Measurements from ENCODE around the gene COX4I1. TPM values are rescaled to one million over a fixed set of nuclear protein-coding genes. Genes with fewer than 3 reads are reported as not detected.

COX4I1 gene
- total RNA-seq, 4 donors from 2014 or later = 434 to 580 (median 493) TPM

DNA sequence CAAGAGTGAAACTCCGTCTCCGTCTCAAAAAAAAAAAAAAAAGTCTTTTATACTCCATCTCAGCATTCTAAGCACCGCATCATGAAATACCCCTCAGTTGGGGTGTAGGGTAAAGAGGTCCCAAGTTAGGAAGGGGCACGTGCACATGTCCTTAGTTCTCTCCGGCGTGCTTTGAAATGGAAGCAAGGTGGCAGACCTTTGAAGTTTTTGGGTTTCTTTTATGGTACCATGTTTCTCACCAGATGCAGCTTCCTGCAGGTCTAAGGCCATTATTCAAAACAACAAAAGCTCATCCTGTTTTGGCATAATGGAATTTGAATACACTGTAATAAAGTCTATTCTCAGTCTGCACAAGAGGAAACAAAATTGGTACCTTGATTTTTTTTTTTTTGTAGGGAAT, 9.7 kb upstream of the COX4I1 start:
- TF ChIP-seq, protein P1, sequence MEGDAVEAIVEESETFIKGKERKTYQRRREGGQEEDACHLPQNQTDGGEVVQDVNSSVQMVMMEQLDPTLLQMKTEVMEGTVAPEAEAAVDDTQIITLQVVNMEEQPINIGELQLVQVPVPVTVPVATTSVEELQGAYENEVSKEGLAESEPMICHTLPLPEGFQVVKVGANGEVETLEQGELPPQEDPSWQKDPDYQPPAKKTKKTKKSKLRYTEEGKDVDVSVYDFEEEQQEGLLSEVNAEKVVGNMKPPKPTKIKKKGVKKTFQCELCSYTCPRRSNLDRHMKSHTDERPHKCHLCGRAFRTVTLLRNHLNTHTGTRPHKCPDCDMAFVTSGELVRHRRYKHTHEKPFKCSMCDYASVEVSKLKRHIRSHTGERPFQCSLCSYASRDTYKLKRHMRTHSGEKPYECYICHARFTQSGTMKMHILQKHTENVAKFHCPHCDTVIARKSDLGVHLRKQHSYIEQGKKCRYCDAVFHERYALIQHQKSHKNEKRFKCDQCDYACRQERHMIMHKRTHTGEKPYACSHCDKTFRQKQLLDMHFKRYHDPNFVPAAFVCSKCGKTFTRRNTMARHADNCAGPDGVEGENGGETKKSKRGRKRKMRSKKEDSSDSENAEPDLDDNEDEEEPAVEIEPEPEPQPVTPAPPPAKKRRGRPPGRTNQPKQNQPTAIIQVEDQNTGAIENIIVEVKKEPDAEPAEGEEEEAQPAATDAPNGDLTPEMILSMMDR (IDR thresholded peaks at IDR 0.05; ENCODE audit: low read depth) = no peak

DNA sequence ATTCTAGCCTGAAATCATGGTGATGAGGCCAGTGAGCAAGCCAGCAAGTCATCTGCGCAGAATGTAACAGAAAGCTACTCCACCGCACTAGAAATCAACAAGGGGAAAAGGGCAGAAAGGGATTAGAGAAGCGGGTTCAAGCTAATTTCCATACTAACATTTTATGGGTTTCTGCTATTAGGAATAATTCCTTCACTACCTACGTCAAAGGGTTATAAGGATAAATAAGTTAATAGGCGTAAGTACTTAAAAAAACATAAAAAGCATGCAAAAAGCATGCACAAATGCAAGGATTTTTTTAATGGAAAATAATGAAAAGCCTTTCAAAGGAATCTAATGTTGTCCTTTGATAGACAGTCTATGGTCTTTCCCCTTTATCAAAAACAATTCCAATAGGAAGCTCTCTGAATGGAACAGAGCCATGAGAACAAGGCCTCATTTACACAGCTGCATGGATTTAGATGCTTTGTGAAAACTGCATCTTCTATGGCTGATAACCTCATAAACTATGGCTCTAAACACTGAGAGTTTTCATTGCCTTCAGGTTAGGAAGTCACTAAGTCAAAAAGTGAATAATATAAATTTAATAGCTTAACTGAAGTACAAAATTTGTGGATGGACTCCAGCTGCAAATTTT, 5.7 kb upstream of the COX4I1 start:
- TF ChIP-seq, protein P1 (IDR thresholded peaks at IDR 0.05; ENCODE audit: low read depth) = no peak

DNA sequence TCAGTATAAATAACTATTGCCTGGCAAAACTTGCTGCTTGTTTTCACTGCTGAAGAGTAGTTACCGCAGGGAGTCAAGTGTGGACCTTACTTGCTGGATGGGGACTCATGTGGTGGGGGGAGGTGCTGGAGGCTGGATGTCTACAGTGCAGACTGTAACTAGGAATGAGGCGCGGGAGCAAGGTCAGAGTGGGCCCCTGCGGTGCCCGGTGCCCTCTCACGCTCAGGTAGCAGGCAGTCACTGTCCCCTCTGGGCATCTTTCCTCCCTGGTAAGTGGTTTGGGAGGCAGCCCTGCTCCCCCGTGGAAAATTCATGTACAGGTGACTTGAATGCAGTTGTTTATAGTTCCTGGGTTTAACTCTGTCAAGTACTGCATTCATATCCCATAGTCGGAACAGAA, 4.8 kb upstream of the COX4I1 start:
- TF ChIP-seq, protein P1 (IDR thresholded peaks at IDR 0.05; ENCODE audit: low read depth) = no peak

DNA sequence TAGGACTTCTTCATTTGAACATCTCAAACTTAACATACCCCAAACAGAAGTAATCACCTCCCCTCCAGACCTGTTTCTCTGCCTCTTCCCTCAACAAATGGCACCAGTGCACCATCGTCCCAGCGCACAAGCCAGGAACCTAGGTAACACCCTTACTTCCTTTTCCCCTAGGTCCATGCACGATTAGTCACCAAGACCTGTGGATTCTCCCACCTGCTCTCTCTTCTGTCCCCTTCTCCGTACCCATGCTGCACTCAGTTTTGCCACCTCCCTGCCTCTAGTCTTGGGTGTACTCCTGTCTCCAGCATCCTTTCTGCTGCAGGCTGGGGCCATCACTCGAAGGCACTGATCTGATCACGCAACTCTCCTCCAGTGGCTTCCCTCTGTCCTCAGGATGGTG, 3.3 kb upstream of the COX4I1 start:
- TF ChIP-seq, protein P1 (IDR thresholded peaks at IDR 0.05; ENCODE audit: low read depth) = no peak

DNA sequence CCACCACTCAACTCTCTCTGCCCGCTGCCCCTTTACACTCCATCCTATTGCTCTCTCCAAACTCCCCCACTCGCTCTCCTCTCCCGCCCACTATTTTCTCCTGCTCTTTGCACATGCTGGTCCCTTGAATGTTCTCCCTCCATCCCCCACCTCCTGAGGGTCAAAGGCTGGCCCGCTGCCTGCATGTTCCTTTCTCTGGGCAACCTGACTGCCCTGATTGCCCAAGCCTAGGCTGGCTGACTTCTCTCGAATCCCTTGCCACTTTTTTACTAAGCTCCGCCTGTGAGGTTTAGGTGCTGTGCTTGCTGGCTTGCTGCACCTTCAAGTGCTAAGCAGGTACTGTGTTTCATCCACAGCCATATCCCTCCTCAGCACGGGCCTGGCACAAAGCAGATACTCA, 2.9 kb upstream of the COX4I1 start:
- TF ChIP-seq, protein P1 (IDR thresholded peaks at IDR 0.05; ENCODE audit: low read depth) = no peak

DNA sequence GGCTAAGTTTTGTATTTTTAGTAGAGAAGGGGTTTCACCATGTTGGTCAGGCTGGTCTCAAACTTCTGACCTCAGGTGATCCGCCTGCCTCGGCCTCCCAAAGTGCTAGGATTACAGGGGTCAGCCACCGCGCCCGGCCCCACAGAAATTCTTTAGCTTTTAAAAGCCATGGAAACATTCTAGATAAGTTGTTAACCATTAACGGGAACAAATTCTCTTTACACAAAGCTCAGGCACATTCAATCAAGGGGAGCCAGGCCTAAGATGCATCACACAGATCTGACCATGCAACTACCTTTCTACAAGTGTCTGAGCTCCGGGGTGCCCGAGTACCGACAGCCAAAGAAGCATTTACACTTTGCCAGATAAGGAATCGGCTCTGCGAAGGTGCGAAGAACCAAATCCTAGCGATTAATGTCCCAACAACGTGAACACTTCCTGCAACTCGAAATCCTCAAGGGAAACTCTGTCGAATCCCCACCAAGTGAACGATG, 1.2 kb upstream of the COX4I1 start:
- TF ChIP-seq, protein P1 (IDR thresholded peaks at IDR 0.05; ENCODE audit: low read depth) = no peak

DNA sequence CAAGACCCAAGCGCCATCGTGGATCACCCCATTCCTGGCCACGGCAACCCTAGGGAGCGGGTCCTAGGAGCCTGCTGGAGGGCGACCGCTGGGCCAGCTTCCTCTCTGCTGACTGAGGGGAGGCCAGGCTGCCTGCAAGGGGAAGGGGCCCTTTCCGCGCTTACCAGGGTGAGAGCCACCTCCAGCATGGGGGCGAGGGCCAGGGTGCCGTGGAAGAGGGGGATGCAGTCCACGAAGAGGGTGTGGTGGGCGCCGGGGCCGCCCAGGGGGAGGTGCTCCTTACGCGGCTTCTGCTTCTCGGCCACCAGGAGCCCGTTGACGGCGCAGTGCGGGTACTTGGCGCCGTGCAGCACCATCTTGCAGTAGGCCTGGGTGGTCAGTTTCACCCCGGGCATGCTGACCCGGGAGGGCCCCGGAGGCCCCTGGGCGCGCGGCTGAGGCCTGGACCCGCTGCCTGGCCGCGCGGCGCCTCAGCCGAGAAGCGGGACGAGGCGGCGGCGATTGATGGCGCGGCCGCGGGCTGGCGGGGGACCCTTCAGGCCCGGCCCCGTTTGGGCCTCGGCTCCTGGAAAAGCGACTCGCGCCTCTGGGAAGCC, 496 bp upstream of the COX4I1 start:
- TF ChIP-seq, protein P1 (IDR thresholded peaks at IDR 0.05; ENCODE audit: low read depth) = no peak
